Upper lobe of right lung (tissue), 1 donor: Measurements from ENCODE around the gene GAS5. TPM values are rescaled to one million over a fixed set of nuclear protein-coding genes. Genes with fewer than 3 reads are reported as not detected.

Source experiments
- ATAC-seq: fragments of 200-7000 bp; cut with Tn5 transposase; one replicate; pipeline ENCODE4 v1.9.1; 2020; ENCODE audit warnings: mild to moderate bottlenecking, moderate library complexity
- DNase-seq: peaks from one replicate; pipeline ENCODE4 v3.0.0-alpha.2; 2020
- H3K27ac ChIP-seq: fragments of 200-600 bp; one replicate; pipeline ENCODE4 v1.8.0; 2022
- H3K27me3 ChIP-seq: fragments of 200-600 bp; one replicate; pipeline ENCODE4 v1.8.0; 2022; ENCODE audit warnings: mild to moderate bottlenecking
- H3K36me3 ChIP-seq: fragments of 200-600 bp; one replicate; pipeline ENCODE4 v1.8.0; 2022
- H3K4me1 ChIP-seq: fragments of 200-600 bp; one replicate; pipeline ENCODE4 v1.8.0; 2022
- H3K4me3 ChIP-seq: fragments of 200-600 bp; one replicate; pipeline ENCODE4 v1.8.0; 2022; ENCODE audit warnings: mild to moderate bottlenecking
- H3K9me3 ChIP-seq: fragments of 200-600 bp; one replicate; pipeline ENCODE4 v1.8.0; 2022
- intact Hi-C: fragments of 100-400 bp; cut with DNase I; formaldehyde crosslinking; loops from one replicate; pipeline ENCODE4 v1.11.0; 2022
- total RNA-seq: library from RNA; stranded (reverse); fragmentation: NEBNext Ultra II Directional; extraction: Animal tissue kit (Norgen Biotek cat#: 25700); gene quantifications from one replicate; pipeline ENCODE4 v1.2.1, GENCODE V29; 2021
- TF ChIP-seq, protein P1 (sequence below): fragments of 200-600 bp; IDR thresholded peaks from one replicate; pipeline ENCODE4 v1.8.0; 2022; ENCODE audit warnings: antibody characterized with exemption
- donor health status: DM: no; HTN: yes; CAD: no; lungs with severe emphysema.

Gene GAS5
- total RNA-seq, 1 donor from 2014 or later = 310 TPM

DNA sequence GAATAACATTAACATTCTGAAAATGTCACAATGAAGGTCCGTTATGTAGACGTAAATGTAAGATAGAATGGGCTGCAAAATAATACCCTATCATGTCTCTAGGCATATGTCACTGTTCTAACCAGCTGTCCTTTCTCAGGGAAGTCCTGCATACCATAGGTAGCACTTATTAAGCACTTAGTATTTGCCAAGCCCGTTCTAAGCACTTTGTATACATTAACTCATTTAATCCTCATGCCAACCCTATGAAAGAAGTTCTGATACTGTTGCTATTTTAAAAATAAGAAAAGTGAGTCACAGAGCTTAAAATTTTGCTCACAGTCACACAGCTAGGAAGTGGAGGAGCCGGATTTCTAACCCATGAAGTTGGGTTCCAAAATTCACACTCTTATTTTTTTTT lies 15.7 kb downstream of the GAS5 start:
- peaks cover 11% of the 10 kb centered on the region for H3K4me1 ChIP-seq
- peaks cover 37% of the 10 kb centered on the region for H3K36me3 ChIP-seq
- no peak overlapping the region for H3K27ac ChIP-seq
- intact Hi-C loops = no loop called here
- no peak for ATAC-seq
- DNase-seq = no peak
- TF ChIP-seq, protein P1, sequence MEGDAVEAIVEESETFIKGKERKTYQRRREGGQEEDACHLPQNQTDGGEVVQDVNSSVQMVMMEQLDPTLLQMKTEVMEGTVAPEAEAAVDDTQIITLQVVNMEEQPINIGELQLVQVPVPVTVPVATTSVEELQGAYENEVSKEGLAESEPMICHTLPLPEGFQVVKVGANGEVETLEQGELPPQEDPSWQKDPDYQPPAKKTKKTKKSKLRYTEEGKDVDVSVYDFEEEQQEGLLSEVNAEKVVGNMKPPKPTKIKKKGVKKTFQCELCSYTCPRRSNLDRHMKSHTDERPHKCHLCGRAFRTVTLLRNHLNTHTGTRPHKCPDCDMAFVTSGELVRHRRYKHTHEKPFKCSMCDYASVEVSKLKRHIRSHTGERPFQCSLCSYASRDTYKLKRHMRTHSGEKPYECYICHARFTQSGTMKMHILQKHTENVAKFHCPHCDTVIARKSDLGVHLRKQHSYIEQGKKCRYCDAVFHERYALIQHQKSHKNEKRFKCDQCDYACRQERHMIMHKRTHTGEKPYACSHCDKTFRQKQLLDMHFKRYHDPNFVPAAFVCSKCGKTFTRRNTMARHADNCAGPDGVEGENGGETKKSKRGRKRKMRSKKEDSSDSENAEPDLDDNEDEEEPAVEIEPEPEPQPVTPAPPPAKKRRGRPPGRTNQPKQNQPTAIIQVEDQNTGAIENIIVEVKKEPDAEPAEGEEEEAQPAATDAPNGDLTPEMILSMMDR = no peak
- H3K4me3 ChIP-seq = no peak overlapping the region
- H3K9me3 ChIP-seq = no peaks in the 10 kb centered on the region
- H3K27me3 ChIP-seq = no peaks in the 10 kb centered on the region

DNA sequence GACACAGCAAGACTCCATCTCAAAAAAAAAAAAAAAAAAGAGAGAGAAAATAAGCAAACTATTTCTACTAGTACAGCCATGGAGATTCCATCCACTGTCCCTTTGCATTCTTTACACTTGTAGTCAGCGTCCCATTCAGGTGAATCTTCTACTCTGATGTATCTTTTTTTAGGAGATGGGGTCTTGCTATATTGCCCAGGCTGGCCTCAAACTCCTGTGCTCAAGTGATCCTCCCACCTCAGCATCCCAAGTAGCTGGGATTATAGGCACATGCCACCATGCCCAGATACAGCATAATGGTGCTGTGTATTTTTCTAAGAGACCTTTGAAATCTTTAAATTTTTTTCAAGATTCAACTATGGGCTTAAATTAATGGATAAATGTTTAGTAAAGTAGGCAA lies 35.0 kb downstream of the GAS5 start:
- no peak for DNase-seq
- H3K9me3 ChIP-seq = no peaks in the 10 kb centered on the region
- TF ChIP-seq, protein P1 = no peak
- H3K27ac ChIP-seq = no peak overlapping the region
- peaks cover 65% of the 10 kb centered on the region for H3K36me3 ChIP-seq
- intact Hi-C loops = no loop called here
- no peaks in the 10 kb centered on the region for H3K4me1 ChIP-seq
- no peak for ATAC-seq
- H3K4me3 ChIP-seq = no peak overlapping the region
- no peaks in the 10 kb centered on the region for H3K27me3 ChIP-seq

DNA sequence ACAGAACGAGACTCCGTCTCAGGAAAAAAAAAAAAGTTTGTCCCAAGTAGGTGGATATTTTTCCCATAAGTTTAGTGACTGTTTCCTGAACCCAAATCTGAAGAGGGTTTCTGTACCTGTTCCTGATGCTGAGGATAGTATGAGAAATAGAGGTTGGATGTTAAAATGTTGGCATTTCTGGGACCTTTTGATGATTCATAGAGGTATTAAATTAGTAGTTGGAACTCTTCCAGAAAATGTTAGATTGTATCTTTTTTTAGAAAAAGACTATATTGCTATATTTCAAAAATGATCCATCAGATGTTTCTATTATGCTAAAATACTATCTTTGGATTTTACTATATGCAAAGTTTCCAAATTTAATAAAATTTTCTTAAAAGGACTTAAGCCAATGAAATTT lies 40.2 kb downstream of the GAS5 start:
- Histone ChIP-seq H3K27ac (no peak overlapping the region), H3K9me3 (no peaks in the 10 kb centered on the region), H3K4me3 (no peak overlapping the region), H3K27me3 (no peaks in the 10 kb centered on the region), H3K4me1 (peaks cover 3% of the 10 kb centered on the region), H3K36me3 (peaks cover 21% of the 10 kb centered on the region)
- TF ChIP-seq, protein P1 = no peak
- ATAC-seq (no peak), DNase-seq (no peak)
- intact Hi-C loops = no loop called here

DNA sequence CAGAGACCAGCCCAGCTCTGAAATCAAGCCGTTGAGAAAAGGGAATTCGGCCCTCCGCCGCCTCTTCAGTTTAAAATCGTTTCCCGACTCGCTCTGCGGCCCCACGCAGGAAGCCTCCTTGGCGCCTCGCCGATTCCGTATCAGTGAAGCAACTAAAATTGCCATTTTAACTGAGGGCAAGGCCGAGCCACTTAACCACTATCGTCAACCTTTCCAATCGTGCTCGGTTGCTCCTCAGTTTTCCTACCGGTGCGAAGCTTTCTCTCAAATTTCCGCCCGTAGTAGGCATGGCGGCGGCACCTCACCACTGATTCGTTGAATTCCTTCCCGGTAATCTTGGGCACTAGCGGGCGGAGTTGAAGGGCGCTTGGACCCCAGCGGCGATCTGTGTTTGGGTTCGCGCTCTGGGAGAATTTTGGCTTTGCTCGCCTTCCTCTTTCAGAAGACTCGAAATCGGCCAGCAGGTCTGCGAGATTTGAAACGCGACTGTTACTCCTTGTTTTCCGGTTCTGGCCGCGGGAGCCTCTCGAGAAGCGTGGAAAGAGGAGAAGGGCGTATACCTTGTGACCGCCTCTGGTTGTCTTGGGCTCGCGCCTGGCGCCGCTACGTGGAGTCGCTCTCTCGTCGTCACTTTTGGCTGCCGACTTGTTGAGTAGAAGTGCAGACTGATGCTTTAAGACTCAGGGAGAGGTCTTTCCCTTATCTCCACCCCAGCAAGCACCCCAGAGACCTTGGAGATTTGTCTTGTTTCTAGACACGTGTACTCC lies 43.3 kb downstream of the GAS5 start, which contains the start of the genes CENPL and DARS2:
CENPL (minus strand) TSS at position 569 of the 767 bp plus-strand sequence. CDS start 13,584 bp downstream, outside the sequence.
DARS2 (plus strand) TSS at position 359 of the 767 bp plus-strand sequence. CDS start 557 bp downstream, outside the sequence.
- H3K4me1 ChIP-seq = peaks cover 3% of the 10 kb centered on the region
- peak; percentile 97 for DNase-seq
- ATAC-seq = peak; percentile 99
- H3K4me3 ChIP-seq = peak within 1 kb of the TSS; percentile 88
- TF ChIP-seq, protein P1 = no peak
- no peaks in the 10 kb centered on the region for H3K9me3 ChIP-seq
- H3K27ac ChIP-seq = peak within 1 kb of the TSS; percentile 88
- H3K27me3 ChIP-seq = no peaks in the 10 kb centered on the region
- intact Hi-C loops = loop anchor here (5.0 kb wide), 1 partner anchor 392 kb away; no protein-coding TSS in a partner anchor
- H3K36me3 ChIP-seq = no peaks in the 10 kb centered on the region

DNA sequence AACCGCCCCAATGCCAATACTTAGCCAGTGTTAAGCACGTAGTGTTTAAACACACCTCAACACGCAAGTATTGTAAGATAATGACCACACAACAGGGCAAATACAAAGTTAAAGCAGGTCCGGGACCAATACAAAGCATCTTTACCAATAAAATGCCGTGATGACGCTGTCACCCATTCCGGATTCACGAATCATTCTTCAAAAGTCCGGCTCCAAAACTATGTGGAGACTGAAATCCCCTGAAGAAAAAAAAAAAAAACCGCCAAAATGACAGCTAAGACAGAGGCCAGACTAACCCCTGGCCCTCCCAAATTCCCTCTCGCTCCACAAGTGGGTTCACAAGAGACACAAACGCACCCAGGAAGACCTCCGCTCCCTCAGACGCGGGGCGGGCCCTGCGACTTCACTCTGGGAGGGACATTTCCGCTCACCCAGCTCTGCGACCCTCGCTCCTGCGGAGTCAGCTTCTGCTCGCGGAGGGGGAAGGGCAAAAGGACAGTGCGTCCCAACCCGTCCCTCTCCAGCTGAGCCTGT lies 43.9 kb downstream of the GAS5 start:
- H3K4me1 ChIP-seq = peaks cover 3% of the 10 kb centered on the region
- peak overlapping the region; percentile 88 for H3K27ac ChIP-seq
- no peak for ATAC-seq
- no peak for DNase-seq
- H3K9me3 ChIP-seq = no peaks in the 10 kb centered on the region
- H3K36me3 ChIP-seq = no peaks in the 10 kb centered on the region
- peak overlapping the region; percentile 88 for H3K4me3 ChIP-seq
- intact Hi-C loops = loop anchor here (5.0 kb wide), 1 partner anchor 392 kb away; no protein-coding TSS in a partner anchor
- no peaks in the 10 kb centered on the region for H3K27me3 ChIP-seq
- TF ChIP-seq, protein P1 = no peak
